ENCODE data around the gene TMEM165. TPM values are rescaled to one million over a fixed set of nuclear protein-coding genes. Genes with fewer than 3 reads are reported as not detected.

Gene TMEM165
- total RNA-seq, 1 donor, result 186 TPM

DNA sequence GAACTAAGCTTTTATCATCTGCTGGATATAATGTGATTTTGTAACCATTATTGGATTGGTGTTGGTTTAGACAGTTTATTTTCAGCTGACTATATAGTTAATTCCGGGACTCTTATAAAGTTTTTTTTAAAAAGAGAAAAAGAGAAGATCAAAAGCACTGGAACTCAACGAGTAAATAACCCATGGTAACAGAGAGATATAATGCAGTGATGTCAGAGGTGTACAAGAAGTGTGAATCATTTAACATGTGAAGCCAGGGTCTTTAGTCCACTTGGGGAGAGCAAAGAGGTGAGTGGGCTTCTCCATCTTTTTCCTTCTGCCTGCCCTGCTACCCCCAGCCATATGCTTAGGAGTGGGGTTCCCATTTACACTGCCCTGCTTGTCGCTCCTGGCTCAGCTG, 3.2 kb downstream of the TMEM165 start:
- peak overlapping the region; percentile 92 for H3K4me3 ChIP-seq (ENCODE audit: low read depth, low read length)
- peak; percentile 30 for DNase-seq (ENCODE audit: low read depth)
- TF ChIP-seq, protein P1, sequence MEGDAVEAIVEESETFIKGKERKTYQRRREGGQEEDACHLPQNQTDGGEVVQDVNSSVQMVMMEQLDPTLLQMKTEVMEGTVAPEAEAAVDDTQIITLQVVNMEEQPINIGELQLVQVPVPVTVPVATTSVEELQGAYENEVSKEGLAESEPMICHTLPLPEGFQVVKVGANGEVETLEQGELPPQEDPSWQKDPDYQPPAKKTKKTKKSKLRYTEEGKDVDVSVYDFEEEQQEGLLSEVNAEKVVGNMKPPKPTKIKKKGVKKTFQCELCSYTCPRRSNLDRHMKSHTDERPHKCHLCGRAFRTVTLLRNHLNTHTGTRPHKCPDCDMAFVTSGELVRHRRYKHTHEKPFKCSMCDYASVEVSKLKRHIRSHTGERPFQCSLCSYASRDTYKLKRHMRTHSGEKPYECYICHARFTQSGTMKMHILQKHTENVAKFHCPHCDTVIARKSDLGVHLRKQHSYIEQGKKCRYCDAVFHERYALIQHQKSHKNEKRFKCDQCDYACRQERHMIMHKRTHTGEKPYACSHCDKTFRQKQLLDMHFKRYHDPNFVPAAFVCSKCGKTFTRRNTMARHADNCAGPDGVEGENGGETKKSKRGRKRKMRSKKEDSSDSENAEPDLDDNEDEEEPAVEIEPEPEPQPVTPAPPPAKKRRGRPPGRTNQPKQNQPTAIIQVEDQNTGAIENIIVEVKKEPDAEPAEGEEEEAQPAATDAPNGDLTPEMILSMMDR (IDR thresholded peaks at IDR 0.05; ENCODE audit: insufficient read depth, low read depth, low read length), result no peak

DNA sequence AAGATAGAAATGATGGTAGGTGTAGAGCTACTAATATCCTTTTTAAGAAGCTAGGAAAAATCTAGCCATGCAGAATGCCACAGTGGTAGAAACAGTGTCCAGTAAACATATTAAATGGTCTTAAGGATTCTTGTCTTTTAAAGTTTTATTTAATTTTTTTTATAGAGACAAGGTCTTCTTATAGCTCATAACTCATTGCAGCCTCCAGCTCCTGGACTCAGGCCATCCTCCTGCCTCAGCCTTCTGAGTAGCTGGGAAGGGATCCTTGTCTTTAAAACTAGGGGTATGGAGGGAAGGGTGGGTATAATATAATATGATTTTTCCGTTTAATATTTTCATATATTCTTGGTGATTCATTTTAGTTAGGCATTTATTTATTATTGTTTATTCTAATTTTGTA, 3.8 kb downstream of the TMEM165 start:
- TF ChIP-seq, protein P1 (IDR thresholded peaks at IDR 0.05; ENCODE audit: insufficient read depth, low read depth, low read length), result no peak
- no peak for DNase-seq (ENCODE audit: low read depth)
- peak overlapping the region; percentile 92 for H3K4me3 ChIP-seq (ENCODE audit: low read depth, low read length)

DNA sequence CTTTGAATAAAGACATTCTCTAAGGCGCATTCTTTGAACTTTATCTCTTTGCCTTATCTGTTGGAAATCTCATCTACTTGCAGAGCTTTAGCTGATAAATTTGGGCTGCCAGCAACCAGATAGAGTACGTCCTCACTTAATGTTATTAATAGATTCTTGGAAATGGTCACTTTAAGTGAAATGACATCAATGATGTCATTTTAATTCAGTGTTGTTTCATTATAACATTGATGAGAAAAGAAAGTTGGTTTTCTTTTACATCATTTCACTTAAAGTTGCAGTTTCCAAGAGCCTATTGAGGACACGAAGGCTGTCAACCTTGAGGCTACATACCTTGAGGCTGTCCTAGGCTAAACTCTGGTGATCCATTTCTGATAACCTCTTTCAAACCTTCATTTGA, 9.3 kb downstream of the TMEM165 start:
- DNase-seq (ENCODE audit: low read depth), result no peak
- TF ChIP-seq, protein P1 (IDR thresholded peaks at IDR 0.05; ENCODE audit: insufficient read depth, low read depth, low read length), result no peak
- no peak overlapping the region for H3K4me3 ChIP-seq (ENCODE audit: low read depth, low read length)

DNA sequence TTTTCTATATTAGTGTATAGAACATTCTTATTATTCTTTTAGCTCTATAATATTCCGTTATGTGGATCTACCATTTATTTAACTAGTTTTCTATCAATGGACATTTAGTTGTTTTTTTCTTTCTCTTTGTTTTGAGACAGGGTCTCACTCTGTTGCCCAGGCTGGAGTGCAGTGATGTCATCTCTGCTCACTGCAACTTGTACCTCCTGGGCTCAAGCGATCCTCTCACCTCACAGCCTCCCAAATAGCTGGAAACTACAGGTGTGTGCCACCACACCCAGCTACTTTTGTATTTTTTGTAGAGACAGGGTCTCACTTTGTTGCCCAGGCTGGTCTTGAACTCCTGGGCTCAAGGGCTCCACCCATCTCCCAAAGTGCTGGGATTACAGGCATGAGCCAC, 10.8 kb downstream of the TMEM165 start:
- TF ChIP-seq, protein P1 (IDR thresholded peaks at IDR 0.05; ENCODE audit: insufficient read depth, low read depth, low read length), result no peak
- DNase-seq (ENCODE audit: low read depth), result no peak
- H3K4me3 ChIP-seq (ENCODE audit: low read depth, low read length), result no peak overlapping the region

DNA sequence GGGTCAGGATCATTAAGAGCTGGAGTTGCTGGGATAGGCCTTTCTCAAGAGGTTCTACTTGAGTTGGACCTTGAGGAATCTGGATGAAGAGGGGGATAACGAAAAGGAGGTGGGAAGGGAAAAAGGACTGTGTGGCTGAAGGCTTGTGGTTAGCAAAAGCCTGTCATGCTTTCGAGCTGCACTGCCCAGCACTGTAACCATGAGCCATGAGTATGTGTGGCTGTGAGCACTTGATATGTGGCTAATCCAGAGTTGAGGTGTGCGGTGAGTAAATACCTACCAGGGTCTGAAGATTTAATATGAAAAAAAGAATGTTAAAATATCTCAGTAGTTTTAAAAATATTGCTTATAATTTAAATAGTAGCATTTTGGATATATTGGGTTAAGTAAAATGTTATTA, 11.4 kb downstream of the TMEM165 start:
- TF ChIP-seq, protein P1 (IDR thresholded peaks at IDR 0.05; ENCODE audit: insufficient read depth, low read depth, low read length), result no peak
- DNase-seq (ENCODE audit: low read depth), result no peak
- H3K4me3 ChIP-seq (ENCODE audit: low read depth, low read length), result no peak overlapping the region

DNA sequence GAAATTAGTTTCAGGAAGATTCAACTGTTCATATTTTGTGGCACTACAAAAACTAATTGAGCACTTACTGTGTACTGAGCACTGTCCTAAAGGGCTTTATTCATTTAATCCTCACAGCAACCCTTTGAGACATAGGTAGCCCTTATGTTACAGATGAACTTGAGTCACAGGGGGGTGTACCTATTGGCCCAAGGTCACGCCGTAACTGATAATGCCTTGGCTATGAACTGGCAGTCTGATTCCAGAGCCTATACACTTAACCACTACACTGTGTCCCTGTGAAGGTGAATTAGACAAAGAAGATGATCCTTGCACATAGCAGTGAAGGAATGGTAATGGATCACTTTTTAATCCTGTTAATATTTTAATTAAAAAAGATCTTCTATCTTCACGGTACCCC, 12.0 kb downstream of the TMEM165 start:
- H3K4me3 ChIP-seq (ENCODE audit: low read depth, low read length), result no peak overlapping the region
- TF ChIP-seq, protein P1 (IDR thresholded peaks at IDR 0.05; ENCODE audit: insufficient read depth, low read depth, low read length), result no peak
- DNase-seq (ENCODE audit: low read depth), result no peak

DNA sequence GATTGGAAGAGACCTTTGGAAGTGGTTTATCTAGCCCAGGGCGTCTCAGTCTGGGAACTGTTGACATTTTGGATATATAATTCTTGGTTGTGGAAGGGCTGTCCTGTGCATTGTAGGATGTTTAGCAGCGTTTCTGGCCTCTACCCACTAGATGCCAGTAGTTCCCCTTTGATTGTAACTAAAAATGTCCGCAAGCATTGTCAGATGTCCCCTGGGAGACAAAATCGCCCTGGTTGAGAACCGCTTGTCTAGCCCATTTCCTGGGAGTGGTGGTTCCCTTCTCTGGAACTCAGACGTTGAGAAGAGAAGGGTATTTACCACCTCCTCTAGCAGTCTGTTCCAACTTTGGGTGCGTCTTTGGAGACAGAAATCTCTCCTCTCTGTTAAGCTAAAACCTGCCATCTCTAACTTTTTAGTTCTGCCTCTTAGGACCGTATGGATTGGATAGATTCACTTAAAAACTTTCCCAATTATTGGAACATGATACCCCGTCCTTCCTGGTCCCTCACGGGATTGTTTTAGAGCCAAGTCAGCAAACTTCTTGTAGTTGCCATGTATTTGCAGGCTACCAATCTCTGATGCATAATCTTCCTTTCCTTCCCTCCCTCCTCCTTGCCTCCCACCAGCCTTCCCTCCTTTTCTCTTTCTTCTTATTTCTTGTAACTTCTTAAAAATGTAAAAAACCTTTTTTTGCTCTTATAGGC, 13.9 kb downstream of the TMEM165 start:
- DNase-seq (ENCODE audit: low read depth), result peak; percentile 68
- H3K4me3 ChIP-seq (ENCODE audit: low read depth, low read length), result peak overlapping the region; percentile 6
- TF ChIP-seq, protein P1 (IDR thresholded peaks at IDR 0.05; ENCODE audit: insufficient read depth, low read depth, low read length), result peak; percentile 44

All from fibroblast of villous mesenchyme (primary cell).